UCSD-AML1 (cell line): ENCODE measurements around the gene EPYC.

Experiments
- DNase-seq: peaks from one replicate; lab custom pipeline; 2025; ENCODE audit not compliant: unreplicated experiment; lab: John Stamatoyannopoulos, UW

The EPYC gene

GRCh38 chr12:90959032-90959431 lies 45.7 kb downstream of the EPYC start:
- DNase-seq: no peak

GRCh38 chr12:90958347-90958746 lies 46.4 kb downstream of the EPYC start:
- DNase-seq: no peak

- DNase-seq: no peak
Observed at GRCh38 chr12:90954921-90955320, 49.9 kb downstream of the EPYC start, which contains the start of gene CCER1. Gene CCER1, minus strand, starts transcription at chr12:90955176. Its CDS starts 434 bp downstream, at chr12:90954742.

- no peak for DNase-seq
Observed at GRCh38 chr12:90954428-90954827, 50.3 kb downstream of the EPYC start.

GRCh38 chr12:90953956-90954421 lies 50.8 kb downstream of the EPYC start:
- DNase-seq: no peak

DNA sequence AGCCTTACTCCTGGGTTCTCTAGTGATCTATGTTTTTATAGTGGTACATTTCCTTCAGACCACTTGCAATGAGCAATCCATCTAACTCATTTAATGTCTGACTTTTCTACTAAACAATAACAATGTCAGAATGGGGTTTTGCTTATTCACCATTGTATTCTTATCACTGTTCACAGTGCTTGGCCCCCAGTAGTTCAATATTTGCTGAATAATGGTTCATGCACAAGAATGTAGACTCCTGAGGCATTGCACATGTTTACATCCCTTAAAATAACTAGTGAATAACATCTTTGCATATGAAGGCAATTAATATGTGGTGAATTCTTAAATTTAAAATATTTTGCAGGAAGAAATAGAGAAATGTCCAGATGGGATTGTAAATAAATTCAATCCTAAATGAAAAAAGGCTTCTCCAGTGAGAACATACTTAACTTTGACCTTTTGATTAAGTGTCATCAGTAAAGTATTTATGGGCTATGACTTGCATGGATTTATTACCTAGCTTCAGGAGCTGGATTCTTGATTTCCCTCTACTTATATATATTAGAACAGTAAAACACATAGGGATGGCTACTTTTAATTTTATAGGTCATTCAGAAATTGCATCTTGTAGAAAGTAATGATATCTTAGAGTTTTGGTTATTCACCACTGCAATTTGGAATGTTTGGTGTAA lies 53.2 kb downstream of the EPYC start:
- DNase-seq: no peak

DNA sequence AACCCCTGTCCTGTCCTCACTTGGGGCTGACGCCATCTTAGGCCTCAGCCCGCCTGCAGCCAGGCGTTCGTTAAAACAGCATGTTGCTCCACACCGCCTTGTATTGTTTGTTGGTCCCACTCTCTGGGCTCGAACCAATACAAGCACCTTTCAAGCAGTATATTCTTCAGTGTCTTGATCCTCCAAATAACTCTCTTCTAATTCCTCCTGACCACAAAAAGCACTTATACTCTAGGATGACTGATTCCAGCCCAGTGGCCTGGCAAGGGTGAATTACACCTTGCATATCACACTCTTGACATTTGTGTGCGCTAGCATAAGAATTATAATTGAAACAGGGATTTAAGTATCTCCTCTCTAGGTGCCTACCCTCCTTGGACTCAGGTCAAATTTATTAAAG lies 56.9 kb downstream of the EPYC start:
- no peak for DNase-seq

- DNase-seq: no peak
Observed at GRCh38 chr12:90945070-90945649, 59.6 kb downstream of the EPYC start.

- DNase-seq: no peak
Observed at GRCh38 chr12:90943255-90943654, 61.5 kb downstream of the EPYC start.

- DNase-seq: no peak
Observed at GRCh38 chr12:90940872-90941499, 63.8 kb downstream of the EPYC start.

GRCh38 chr12:90939382-90939781 lies 65.4 kb downstream of the EPYC start:
- DNase-seq: no peak

GRCh38 chr12:90938451-90938850 lies 66.3 kb downstream of the EPYC start:
- DNase-seq: peak; percentile 5

DNA sequence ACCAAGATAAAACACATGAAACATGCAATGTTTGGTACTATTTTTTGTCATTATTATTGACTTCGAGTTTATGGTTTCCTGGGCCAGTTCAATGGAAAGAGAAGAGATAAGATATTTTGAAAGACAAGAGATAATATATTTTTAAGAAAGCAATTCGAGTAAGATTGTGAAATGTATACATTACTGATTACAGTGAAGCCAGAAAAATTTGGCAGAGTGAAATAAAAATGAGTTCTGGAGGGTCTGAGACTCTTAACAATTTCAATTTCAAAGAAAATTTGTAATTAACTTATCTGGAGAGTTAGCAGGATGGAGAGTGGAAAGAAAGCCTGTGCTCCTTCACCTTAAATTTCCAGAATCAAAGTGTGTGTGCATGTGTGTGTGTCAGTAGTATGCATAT lies 67.1 kb downstream of the EPYC start:
- DNase-seq: no peak

DNA sequence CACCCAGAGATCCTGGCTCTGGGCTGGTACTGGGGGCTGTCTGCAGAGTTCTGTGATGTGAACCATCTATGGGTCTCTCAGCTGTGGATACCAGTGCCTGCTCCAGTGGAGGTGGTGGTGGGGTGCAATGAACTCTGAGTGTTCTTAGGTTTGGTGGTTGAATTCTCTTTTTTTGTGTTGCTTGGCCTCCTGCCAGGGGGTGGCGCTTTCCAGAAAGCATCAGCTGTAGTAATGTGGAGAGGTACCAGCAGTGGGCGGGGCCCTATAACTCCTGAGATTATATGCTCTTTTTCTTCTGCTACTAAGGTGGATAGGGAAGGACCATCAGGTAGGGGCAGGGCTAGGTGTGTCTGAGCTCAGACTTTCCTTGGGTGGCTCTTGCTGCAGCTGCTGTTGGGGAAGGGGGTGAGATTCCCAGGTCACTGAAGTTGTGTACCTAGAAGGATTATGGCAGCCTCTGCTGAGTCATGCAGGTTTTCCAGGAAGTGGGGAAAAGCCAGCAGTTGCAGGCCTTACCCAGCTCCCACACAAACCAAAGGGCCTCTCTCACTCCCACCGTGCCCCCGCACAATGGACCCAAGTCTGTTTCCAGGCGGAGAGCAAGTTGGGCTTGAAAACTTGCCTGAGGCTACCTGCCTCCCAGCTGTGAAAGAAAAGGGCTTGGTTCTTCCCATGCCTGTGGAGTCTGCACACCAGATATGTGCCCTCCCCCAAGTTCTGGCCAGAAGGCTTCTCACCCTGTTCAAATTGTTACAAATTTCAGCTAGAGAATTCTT lies 68.4 kb downstream of the EPYC start:
- no peak for DNase-seq

DNA sequence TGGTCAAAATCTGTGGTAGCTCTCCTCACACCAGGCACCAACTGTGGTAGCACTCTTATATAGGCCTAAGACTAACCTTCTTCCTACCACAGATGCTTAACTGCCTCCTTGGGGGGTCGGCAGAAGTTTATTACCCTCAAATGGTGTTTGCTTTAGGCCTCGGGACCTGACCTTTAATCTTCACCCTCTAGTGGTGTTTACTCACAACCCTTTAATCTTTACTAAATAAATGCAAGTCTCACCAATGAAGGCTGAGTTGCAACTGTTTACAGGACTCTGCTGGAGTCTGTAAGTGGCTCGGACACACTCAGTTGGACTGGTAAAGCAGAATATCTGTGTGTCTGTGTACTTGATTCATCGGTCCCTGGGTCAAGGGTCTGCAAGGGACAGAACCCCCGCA lies 79.2 kb downstream of the EPYC start:
- DNase-seq: no peak

GRCh38 chr12:90924406-90924805 lies 80.4 kb downstream of the EPYC start:
- no peak for DNase-seq

DNA sequence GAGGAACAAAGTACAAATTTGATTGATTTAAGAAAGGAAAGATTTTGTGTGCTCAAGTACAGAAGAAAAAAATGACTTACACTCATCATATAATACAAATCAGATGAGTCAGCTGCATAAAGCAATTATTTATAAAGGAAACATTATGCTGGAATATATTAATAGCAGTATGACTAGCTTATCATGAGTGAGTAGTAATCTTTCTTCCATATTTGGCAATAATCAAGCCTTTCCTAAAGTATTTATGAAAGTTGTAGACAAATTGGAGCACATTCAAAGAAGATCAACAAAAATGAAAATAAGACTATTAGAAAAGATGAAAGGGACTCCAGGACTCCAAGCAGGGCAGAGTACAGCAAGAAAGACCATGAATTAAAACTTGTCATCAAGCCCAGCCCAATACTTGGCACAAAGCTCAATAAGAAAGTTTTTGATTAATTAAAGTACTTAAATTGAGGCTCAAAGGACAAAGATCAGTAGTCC lies 82.6 kb downstream of the EPYC start:
- DNase-seq: no peak

- no peak for DNase-seq
Observed at GRCh38 chr12:90921536-90921935, 83.2 kb downstream of the EPYC start.

- DNase-seq: no peak
Observed at GRCh38 chr12:90920222-90920621, 84.5 kb downstream of the EPYC start.

DNA sequence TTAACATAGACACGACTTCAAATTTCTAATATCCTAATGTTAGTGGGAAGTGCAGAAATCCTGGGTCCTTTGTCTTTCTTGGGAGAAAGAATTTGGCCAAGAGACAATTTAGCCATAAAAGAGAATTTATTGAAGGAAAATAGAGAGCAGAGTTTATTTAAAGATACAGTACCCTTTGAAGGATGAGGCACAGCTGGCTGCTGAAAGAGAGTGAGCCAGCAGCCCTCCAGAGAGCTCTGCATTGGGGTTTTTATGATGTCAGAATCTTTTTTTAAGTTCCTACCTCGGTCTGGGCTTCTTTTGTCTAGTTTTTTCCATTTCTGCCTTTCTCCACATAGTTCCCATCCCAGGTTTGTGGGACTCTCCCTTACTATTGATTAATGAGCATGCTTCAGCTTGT lies 87.3 kb downstream of the EPYC start:
- DNase-seq: no peak

GRCh38 chr12:90916516-90916915 lies 88.3 kb downstream of the EPYC start:
- no peak for DNase-seq
